OCI-LY7 (cell line): ENCODE data around the gene CREB3.

Experiments
- CTCF ChIP-seq: fragments of 200-600 bp; sonication (generic); conservative IDR thresholded peaks from 2 replicates; pipeline ENCODE4 v1.5.1; 2014; ENCODE audit warnings: mild to moderate bottlenecking, antibody characterized with exemption, low read length, moderate library complexity, mixed read lengths
- EZH2phosphoT487 ChIP-seq: fragments of 200-600 bp; sonication (generic); IDR thresholded peaks from 2 replicates; pipeline ENCODE4 v1.6.1; 2018; ENCODE audit warnings: low read depth, borderline replicate concordance, mild to moderate bottlenecking, mixed run types, antibody characterized with exemption, low read length, moderate library complexity, mixed read lengths

GRCh38 chr9:35727676-35728040 is 4.8 kb upstream of the CREB3 start:
- TF ChIP-seq CTCF = no peak
- TF ChIP-seq EZH2phosphoT487 = no peak
